NCI-H748 (cell line): Measurements from ENCODE around the gene BEAN1.
A peak's percentile ranks its signal among the peaks of the same experiment; 100 is the strongest.
"Not testable (repeated sequence)": the region's sequence is repeated elsewhere in the genome, so short reads cannot be mapped to it uniquely, and the experiment has no call there.

Experiments used
- DNase-seq: peaks from one replicate; lab custom pipeline; 2025; ENCODE audit not compliant: unreplicated experiment; lab: John Stamatoyannopoulos, UW

The BEAN1 gene

GRCh38 chr16:66483689-66484452 is 56.8 kb downstream of the BEAN1 start:
- peak; percentile 60 for DNase-seq

DNA sequence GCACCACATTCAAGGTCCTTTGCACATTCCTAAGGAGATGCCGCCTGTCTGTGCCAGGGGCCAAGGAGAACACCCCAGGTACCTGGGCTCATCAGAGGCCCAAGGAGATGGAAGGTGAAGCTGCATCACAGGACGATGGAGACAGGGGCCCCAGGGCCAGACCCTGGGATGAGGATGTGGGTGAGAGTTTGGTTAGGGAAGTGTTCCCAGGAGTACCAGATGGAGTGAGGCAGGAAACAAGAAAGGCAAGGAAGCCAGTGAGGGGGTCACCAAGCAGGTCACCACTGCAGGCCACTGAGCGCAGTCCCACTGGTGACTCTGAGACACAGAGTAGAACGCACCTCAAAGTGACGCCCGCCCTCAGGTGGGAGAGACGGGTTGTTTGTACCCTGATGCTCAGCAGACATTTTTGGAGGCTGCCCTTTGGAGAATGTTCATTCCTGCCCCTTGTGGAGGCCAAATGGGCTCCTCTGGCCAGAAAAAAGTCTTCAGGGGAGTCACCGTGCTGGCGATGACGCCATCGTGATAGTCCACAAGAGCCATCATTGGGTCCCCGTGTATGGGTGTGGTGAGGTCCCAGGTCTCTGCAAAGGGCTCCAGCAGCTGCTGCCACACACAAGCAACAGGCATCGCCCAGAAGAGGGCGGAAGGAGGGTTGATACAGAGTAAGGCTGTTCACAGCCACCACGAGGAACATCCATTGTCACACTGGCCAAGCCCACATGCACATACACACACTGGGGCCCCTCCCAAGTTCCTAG is 57.5 kb downstream of the BEAN1 start:
- no peak for DNase-seq

DNA sequence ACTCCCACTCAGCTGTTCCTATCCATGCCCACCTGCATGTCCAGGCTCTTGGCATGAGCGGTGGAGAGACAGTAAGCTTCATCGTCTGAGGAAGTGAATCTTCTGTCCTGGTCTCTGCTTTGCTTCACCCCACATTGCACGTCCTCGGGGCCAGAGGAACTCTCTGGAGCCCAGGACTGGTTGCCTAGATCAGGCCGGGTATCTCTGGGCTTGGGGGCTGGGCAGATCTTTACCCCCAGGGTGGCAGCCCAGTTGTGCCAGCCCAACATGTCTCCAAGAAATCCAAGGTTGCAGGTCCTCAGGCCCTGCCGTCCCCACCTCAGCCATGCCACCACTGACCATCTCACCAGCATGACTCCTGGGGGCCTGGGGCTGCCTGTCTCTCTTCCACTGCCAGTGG is 58.3 kb downstream of the BEAN1 start:
- no peak for DNase-seq

GRCh38 chr16:66486199-66486772 is 59.2 kb downstream of the BEAN1 start:
- no peak for DNase-seq

DNA sequence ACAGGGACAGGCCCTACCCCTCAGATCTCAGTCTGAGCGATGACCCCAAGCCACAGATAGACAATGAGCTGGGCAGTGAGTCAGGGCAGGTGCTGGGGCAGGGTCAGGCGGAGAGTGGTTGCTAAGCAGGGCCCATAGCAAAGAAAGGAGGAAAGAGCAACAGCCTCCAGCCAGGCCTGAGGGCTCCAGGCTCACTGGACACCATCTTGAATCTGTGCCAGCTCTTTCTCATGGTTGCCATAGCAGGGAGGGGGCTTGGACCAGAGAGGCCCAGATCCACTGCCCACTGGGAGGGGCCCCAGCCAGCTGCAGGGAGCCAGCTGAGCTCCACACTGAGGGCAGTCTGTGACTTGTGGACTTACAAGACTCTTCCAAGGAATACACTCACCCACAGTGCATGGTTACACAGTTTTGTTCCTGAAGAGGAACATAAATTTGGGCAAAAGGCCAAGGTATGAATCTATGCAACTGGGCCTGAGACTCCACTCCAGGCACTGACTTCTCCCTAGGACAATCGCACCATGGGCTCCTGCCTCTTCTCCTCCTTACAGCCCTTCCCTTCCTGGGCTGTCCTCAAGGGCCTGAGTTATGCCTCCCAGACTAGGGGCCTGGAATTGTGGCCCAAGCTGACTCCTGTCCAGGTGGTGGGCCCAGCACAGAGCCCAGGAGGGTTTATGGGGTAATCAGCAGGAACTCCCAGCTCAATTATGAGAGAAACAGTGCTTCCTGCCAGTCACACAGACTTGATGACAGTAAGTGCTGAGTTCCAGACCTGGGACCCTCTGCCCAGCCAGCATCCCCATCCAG is 59.9 kb downstream of the BEAN1 start:
- no peak for DNase-seq

DNA sequence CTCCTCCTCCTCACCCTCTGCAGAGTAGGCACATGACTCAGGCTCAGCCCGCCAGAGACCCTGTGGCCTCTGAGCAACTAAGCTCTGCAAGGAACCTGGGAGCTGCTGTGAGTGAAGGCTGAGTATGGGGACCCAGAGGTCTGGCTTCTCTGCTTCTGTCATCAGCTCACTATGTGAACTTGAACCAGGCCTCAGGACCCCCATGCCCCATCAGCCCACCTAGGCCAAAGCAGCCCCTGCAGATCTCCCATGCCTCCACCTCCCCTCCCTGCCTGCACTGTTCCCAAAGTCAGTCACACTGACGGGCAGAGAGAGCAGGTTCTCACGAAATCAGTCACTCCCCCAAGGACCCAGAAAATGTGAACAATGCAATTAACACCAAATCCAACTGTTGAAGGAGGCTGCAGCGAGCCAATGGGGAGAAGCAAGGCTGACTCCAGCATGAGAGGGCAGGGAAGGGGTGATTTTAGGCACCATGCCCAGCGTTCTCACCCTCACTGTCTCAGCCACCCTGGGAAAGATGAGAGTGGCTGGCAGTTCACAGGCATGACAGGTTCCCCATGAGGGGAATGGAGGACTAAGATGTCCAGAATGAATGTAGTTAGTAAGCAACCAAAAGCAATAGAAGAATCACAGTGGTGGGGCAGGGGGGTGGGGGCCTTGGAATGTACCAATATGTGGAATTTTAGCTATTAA is 60.6 kb downstream of the BEAN1 start:
- DNase-seq = no peak

DNA sequence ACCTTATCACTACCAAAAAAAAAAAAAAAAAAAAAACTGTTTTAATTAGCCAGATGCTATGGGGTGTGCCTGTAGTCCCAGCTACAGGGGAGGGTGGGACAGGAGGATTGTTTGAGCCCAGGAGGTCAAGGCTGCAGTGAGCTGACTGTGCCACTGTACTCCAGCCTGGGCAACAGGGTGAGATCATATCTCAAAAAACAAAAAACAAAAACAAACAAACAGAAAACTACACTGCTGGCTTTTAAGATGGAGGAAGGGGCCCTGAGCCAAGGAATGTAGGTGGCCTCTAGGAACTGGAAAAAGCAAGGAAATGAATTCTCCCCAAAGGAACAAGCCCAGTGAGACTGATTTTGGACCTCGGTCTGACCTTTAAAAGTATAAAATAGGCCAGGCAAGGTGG is 61.4 kb downstream of the BEAN1 start:
- DNase-seq = no peak

GRCh38 chr16:66489385-66489784 is 62.3 kb downstream of the BEAN1 start:
- no peak for DNase-seq

- no peak for DNase-seq
These were observed 62.7 kb downstream of the BEAN1 start for GRCh38 chr16:66489818-66490217.

DNA sequence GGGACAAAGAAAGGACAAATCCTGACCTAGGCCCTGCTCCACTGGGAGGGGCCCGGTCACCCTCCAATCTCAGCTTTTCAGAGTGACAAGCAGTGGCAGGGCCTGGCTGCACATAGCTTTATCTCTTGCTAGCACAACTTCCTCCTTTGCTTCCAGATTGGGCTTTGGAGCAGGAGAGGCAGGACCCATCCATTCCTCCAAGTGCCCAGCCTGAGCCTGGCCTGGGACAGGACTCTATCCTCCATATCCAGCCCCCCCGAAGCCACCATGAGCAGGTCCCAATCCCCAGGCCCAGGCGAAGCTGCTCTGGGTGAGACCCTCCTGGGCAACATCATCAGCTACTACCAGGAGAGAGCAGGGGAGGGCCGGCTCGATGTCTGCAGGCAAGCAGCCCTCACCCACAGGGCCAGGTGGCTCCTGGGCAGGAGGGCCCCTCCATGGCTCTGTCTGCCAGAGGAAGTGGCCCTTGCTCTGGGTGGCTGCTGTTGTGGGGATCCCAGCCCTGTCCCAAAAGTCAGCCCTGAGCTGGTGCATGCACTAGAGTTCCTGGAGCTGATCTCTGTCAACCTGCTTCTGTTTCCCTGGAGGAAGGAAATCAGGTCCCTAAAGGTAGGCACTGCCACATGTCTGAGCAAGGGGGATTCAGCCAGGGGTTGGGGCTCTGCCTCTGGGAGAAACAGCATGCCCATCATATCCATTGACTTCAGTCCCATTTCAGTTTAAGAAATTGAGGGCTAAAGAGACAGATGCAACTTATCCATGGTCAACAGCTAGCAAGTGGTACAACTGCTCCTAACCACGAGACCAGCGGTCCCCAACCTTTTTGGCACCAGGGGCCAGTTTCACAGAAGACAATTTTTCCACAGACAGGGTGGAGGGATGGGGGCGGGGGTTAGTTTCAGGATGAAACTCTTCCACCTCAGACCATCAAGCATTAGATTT is 64.0 kb downstream of the BEAN1 start:
- DNase-seq = no peak

GRCh38 chr16:66491716-66492064 is 64.6 kb downstream of the BEAN1 start:
- DNase-seq = no peak

DNA sequence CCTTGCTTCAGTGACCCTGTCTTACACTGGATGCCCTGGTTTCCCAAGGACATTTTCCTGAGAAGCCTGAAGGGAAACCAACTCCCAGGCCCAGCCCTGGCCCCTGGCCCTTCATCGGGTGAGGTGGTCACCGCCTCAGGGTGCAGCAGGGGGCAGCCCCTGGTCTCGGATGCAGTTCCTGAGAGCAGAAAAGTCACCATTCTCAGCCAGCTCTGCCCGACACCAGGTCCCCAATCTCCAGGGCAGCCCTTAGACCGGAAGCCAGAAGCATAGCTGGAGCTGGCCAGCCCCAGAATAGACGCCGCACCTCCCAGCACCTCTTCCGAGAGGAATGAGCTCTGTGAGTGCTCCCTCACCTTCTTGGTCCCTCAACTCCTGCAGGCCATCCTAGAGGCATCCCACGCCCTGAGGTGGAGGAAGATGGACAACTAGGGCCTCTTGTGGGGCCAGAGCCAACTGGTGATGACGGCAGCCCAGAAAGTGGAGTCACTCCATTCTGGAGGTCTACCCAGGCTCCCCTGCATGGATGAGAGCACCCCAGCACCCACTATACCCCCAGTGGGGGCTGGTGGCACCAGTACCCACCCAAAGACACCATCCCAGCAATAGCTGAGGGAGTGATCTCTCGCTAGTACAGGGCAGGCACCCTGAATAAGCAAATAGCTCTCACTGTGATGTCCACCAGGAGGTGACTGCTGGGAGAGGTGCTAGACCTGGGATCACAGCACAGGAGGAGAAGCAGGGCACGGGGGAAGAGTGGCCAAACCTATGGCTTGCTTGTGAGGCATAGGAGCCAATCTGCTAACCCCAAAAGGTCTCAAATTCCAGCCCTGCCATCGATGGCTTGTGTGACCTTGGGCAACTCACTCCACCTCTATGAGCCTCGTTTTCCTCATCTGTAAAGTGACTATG is 66.7 kb downstream of the BEAN1 start:
- no peak for DNase-seq

DNA sequence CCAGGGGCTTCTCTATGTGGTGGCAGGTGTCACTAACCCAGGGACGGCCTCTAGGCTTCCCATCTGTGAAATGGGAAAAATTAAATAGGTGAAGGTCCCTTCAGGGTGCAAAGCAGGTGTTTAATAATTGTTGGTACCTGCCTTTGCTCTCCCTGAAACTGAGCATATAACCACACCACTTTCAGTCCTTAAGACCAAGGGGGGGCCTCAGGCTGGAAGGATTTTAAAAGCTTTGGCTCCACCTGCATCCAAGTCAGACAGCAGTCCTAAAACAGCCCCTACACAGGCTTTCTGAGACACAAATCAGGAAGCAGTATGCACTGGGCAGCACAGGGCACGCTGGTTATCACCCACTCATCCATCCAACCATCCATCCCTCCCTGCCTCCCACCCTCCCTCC is 67.8 kb downstream of the BEAN1 start:
- no peak for DNase-seq

DNA sequence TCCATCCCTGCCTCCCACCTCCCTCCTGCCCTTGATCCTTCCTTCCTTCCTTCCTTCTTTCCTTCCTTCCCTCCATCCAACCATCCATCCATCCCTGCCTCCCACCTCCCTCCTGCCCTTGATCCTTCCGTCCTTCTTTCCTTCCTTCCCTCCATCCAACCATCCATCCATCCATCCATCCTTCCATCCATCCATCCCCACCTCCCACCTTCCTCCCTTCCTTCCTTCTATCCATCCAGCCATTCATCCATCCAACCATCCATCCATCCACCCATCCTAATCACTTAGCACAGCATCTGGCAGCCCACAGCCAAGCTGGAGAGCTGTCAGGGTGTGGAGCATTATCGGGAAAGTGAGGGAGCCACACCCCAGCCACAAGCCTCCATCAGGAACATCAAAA is 68.3 kb downstream of the BEAN1 start:
- no peak for DNase-seq

DNA sequence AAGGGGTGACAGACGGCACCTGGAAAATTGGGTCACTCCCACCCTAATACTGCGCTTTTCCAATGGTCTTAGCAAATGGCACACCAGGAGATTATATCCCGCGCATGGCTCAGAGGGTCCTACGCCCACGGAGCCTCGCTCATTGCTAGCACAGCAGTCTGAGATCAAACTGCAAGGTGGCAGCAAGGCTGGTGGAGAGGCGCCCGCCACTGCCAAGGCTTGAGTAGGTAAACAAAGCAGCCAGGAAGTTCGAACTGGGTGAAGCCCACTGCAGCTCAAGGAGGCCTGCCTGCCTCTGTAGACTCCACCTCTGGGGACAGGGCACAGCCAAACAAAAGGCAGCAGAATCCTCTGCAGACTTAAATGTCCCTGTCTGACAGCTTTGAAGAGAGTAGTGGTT is 69.1 kb downstream of the BEAN1 start:
- not testable (repeated sequence) for DNase-seq

GRCh38 chr16:66497921-66498320 is 70.8 kb downstream of the BEAN1 start:
- not testable (repeated sequence) for DNase-seq

GRCh38 chr16:66501563-66501962 is 74.5 kb downstream of the BEAN1 start:
- DNase-seq = not testable (repeated sequence)

GRCh38 chr16:66502020-66502913 is 75.2 kb downstream of the BEAN1 start:
- DNase-seq = no peak
